DMS114 treated with DMSO at 0.1 percent for 48 hours (cell line): ENCODE measurements around the gene SLIT3.
"Not testable (repeated sequence)": the region's sequence is repeated elsewhere in the genome, so short reads cannot be mapped to it uniquely, and the experiment has no call there.

Experiments
- DNase-seq: peaks from one replicate; lab custom pipeline; 2025; ENCODE audit not compliant: unreplicated experiment; lab: John Stamatoyannopoulos, UW

SLIT3 gene

DNA sequence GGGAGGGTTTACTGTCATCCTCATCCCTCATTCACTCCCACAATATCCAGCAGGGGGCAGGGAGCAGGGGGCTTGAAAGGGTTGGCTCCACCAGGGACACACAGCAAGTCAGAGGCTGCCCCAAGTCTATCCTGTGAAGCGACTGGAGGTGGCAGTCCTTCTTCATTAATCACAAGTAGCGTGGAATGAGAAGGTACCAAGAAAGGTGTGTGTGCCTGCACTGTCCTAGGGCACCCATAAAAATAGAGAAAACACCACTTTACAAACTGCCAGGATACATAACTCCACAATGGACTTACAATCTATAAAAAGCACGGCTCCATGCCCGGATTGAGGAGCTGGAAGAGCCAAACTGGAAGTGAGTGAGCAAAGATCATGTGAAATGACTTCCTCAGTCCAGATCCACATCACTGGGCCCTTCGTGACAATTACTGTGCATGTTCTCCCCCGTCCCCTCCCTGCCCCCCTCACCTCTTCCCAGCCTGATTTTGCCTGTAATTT, 183.9 kb downstream of the SLIT3 start:
- no peak for DNase-seq

DNA sequence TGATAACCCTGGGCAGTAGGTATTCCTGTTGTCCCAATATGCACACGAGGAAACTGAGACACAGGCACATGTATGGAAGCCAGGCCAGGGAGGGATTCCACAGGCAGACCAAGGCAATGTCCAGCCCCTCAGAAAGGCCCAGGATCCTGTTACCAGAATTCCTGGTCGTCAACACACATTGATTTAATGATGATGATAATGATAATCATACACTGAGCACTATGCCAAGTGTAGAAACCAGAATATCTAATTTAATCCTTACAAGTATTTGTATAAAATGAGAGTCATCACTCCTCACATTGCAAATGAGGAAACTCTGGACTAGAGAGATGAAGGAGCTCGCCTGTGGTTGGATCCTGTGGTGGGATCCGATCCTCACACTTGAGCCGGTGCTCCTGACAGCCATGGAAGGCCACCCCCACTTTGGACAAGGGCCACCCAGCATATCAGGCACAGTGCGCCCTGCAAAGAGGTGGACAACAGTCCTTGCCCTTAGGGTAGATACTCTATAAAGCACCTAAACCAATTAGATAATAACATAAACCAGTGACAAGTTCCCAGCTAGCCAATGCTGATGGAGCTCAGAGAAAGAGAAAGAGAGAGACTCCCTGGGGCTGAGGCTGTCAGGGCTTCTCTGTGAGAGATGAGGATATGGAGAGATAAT, 185.3 kb downstream of the SLIT3 start:
- DNase-seq, result no peak

DNA sequence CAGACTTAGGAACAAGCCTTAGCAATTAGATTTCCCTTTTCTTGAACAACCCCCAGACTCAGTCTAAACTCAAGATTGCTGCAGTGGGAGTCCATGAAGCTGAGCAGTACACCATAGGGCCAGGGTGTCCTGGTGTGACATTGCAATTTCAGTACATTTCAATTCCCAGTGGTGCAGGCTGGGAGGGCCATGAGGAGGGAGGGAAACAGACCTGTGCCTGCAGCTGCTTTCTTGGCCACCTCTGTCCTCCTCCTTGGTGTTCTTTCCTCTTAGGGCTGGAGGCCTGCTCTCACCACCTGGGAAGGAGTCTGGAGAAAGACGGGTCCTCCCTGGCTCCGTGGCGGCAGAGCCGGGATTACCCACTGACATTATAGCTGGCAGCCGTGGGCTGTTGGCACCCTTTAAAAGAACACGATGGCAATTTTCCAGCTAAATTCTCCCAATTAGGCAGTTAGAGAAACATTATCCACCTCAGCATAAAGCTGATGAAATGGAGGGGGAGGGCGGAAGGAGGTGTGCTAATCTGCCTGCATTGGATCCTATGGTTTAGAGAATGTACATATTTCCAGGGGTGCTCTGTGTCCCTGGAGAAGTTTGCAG, 186.4 kb downstream of the SLIT3 start:
- no peak for DNase-seq

GRCh38 chr5:169112016-169112415, 188.9 kb downstream of the SLIT3 start:
- no peak for DNase-seq

DNA sequence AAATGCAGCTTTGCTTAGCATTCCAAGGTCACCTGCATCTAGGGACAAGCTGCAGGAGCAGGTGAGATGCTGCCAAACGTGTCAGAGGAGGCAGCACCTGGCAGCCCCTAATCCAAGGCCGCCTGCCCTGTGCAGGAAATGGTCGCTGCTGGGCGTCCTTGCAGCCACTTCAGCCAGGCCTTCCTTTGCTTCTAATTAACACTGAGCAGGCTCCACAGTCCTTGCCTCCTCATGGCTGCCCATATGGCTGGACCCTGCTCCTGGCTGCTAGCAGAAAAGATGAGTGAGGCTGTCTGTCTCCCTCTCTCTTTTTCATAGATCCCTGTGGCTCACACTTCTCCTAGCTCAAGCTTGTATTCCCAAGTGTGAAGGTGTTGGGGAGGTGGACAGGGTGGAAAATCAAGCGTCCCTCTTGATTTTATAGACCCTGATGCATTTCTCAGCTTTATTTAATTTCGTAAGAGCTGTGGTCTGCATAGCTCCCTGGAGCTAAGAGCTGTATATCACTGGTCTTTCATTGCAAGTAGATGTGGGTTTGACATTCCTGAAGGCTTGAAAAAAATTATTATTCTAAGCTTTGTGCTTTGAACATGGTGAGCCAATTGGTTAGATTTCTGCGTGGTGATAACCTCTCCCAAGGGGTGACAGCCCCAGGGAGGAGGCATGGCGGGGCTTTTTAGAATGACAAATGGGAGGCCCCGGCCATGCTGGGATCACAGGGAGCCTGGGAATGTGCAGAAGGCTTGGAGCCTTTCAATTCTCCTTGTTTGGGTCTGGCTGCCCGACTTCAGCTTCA, 193.8 kb downstream of the SLIT3 start:
- DNase-seq, result no peak

DNA sequence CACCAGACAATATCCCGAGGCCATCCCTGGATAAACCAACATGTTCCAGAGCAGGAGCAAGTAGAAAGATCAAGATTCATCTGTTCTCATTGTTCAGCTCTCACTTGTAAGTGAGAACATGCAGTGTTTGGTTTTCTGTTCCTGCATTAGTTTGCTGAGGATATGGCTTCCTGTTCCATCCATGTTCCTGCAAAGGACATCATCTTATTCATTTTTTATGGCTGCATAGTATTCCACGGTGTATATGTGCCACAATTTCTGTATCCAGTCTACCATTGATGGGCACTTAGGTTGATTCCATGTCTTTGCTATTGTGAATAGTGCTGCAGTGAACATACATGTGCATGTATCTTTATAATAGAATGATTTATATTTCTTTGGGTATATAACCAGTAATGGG, 195.4 kb downstream of the SLIT3 start:
- not testable (repeated sequence) for DNase-seq

- DNase-seq, result no peak
Measured at GRCh38 chr5:169104937-169105494, 195.9 kb downstream of the SLIT3 start.

GRCh38 chr5:169103586-169104181, 197.3 kb downstream of the SLIT3 start:
- no peak for DNase-seq

DNA sequence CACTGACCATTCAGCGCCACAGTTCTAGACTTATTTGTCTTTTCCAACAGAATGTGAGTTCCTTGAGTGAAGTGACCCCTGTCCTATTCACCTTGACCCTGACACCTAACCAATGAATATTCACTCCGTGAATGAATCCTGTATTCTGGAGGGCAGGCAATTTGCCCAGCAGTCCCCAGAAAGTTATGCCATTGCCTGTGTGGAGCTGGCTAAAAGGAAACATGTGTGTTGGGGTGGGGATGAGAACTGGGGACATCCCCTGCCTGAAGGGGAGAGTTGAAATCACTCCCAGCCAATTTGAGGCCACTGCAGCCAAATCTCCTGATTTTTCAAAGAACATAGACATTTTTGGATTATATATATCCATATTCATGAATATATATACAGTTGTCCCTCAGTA, 199.0 kb downstream of the SLIT3 start:
- no peak for DNase-seq

DNA sequence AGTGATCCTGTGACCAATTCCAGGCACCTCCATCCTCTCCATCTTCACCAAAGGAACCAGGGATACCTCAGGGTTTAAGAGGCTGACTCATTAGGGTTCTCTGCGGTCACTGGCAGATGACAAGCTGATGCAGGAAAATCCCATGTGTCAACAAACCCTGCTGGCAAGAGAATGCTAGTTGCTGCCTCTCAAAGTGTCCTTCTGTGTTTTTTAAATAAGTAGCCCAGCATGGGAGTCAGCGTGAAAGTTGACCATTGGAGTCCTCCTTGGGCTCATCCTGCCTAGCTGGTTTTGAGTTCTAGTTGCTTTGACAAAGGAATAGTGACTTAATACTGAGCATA, 200.2 kb downstream of the SLIT3 start:
- no peak for DNase-seq

DNA sequence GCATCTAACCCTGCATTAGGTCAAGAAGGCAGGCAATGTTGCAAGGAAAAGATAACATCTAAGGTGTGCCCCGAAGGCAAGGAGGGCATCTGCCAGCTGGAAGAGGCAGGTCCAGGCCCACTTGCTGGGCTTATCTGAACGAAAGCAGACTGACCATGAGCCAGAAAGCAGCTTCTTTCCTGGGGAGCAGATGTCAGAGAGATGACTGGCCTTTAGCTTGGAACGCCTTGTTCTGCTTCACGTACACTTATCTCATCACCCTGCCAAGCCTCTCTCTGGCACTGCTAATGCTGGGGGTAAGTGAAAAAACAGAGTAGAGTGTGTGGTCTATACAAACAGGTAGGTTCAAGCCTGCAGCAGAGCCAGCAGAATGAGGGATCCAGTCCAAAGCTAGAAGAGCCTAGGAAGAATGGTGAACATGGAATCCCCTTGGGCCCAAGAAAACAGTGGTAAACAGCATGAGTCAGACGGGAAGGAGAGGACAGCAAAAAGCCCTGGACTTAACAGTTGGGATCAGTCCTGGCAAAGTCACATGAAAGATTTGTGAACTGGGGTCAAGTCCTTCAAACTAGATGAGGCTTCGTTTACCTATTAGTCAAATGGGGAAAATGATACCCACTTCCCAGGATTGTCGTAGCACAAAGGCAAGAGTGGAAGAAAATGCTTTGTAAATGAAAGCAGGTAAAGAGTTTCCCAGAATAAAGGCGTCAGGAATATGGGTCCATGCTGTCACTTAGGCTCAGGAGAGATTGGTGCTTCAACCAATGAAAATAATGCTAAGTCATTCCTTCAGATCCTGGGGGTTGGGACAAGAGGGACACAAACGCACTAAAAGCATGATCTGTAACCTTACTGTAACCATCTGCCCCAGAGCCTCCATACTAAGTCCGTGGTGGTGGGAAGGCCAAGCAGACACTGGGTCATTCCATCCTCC, 200.9 kb downstream of the SLIT3 start:
- DNase-seq, result no peak

DNA sequence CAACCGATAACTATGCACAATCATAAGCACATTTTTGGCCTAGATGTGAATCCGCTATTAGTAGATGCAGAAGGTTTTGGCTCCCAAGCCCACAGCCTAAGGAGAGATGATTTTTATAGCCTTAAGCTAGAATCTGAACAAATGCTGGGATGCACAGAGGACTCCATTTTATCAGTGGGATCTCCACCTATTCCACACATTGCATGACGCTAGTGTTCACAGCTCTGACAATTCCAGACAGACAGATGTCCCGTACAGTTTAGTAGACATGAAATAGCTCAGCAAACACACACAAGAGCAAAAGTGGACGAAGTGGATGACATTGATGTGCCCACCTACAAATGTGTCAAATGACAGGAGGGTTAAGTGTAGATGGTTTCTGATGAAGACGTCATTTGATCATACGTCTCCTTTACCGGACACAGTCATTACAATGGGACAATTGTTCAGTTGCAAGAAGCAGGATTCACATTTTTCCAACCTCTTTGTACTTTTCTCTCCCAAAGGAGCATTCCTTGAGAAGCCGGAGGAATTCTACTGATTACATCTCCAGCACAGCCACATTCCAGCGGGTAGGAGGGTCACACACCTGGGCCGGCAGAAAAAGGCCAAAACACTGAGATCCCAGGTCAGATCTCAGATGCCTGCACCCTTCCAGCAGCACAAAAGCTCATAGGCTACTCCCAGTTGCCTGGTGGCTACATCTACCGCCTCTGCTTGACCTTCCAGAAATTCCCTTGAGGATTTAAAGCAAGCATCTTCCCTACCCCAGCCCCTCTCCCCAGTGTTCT, 202.4 kb downstream of the SLIT3 start:
- DNase-seq, result no peak

GRCh38 chr5:169097374-169098326, 203.3 kb downstream of the SLIT3 start:
- DNase-seq, result no peak

- DNase-seq, result no peak
Measured at GRCh38 chr5:169095976-169096375, 205.0 kb downstream of the SLIT3 start.

DNA sequence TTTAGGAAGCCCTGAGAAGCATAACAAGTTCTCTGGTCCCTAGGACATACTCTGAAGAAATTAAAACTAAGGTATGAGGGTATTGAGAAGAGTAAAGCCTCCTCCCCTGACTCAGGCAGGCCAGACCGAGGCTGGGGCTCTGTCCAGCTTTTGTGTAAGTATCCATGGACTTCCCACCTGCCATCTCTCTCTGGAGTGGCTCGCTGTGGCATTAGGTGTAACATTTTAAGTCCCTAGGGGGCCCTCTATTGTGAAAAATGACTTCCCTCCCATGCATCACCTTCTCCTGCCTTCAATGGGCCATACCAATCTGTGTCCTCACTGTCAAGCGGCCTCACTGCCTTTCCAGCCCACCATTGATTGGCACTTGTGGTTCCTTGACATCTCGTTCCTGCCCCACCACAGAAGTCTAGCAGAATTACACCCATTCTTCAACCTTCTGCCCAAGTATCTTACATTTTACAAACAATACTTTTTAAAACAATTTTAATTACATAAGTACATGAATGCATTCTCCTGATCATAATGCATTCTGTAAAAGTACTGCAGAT, 205.5 kb downstream of the SLIT3 start:
- DNase-seq, result no peak

DNA sequence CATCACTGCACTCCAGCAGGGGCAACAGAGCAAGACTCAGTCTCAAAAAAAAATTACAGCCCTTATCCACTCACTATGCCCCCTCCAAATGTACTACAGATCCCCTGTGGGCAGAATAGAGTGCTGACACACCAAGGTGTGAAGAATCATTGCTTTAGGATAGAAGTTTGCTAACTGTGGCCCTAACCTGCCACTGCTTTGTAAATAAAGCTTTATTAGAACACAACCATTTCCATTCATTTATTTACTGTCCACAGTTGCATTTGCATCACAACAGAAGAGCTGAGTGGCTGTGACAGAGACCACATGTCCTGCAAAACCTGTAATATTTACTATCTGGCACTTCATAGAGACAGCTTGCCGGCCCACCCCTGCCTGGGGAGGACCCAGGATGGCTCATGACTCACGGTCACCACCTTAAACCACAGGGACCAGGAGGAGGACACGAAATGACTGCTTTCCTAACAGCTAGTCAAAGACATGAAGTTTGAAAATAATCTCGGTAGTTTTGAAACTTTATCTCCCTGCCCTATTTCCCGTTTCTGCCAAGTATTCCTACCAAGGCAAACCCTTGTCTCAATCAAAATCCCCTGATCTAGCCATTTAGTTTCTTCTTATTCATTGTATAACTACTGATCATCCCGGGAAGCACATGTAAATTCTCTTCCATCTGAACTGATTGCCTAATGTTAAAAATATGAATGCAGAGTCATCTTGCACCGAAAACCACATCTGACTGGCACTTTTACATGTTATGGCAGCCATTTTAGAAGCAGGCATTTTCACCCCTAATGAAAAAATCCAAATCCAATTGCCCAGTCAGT, 206.1 kb downstream of the SLIT3 start:
- no peak for DNase-seq

GRCh38 chr5:169091396-169091980, 209.5 kb downstream of the SLIT3 start:
- no peak for DNase-seq
